ENCODE data around the gene ZNF787. TPM values are rescaled to one million over a fixed set of nuclear protein-coding genes. Genes with fewer than 3 reads are reported as not detected.
A peak's percentile ranks its signal among the peaks of the same experiment; 100 is the strongest.

Gene ZNF787
- total and polyA plus RNA-seq, 2 donors (not counting 3 experiments of a cell fraction or from before 2014, with no cell fraction given), result 11.6 to 32.7 TPM

DNA sequence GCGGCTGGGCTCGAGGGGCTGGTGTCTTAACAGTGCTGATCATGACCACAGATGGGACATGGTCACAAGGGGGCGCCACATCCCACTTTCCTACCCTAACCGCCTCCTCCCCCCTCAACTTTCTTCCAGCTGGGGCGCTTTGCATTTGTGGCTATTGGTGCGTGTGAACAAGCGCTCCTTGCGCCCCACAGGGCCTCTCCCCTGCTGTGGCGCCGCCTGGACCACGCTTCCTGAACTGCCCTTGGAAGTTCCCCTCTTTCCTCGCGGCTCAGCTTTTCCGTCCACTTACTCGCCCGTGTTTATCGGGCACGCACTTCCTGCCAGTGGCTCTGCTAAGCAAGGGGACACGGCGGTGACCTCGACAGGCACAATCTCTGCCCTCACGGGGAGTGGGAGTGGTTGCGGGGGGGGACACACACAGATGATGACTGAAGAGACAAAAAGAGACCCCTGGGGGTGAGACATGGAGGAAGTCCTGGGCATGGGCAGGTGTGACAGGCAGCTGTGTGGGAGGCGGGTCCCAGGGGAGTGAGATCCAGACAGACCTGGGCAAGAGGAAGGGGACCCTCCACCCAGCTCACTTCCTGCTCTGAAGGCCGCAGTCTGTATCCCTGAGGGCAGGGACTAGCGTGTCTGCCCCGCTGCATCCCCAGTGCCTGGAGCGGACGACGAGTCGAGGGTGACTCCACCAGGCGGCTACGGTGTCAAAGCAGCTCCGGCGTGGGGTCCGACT is 40.3 kb downstream of the ZNF787 start:
- H3K9me3 ChIP-seq (replicated peaks; ENCODE audit: control insufficient read depth, insufficient read depth, low read length), result no peaks in the 10 kb centered on the region
- DNase-seq (ENCODE audit: low read depth, low spot score) (peak; percentile 83), FAIRE-seq (peak; percentile 82)
- peak overlapping the region; percentile 24 for H3K9ac ChIP-seq (replicated peaks; ENCODE audit: extremely low read depth, insufficient read depth, low read length)
- H3K9me1 ChIP-seq (replicated peaks; ENCODE audit: control insufficient read depth, extremely low read depth, insufficient read depth, low read length), result no peaks in the 10 kb centered on the region
- H2AFZ ChIP-seq (ENCODE audit: low read depth, low read length), result peak overlapping the region; percentile 78
- peak overlapping the region; percentile 10 to 38 (median 32) for H3K4me3 ChIP-seq (replicated peaks in 1 of 3; ENCODE audit: insufficient read depth in 1 of 3, low read depth in 1 of 3, low read length in 3 of 3)
- no TSS peak for BruUV-seq (replicated peaks)
- intact Hi-C loops (cut with micrococcal nuclease) (loop anchor here (1.0 to 2.0 kb wide), 5 partner anchors 40 to 269 kb away; partner anchors contain the start of gene ZNF787), dilution Hi-C loops (cut with MboI; ENCODE audit: extremely low pct_ligation_motif_present, low sequenced_read_pairs) (no loop called here)
- POLR2A ChIA-PET, result interaction anchor here (1.5 kb wide), 1 partner anchor 40 kb away, joined by 5 read pairs; the partner anchor contains the start of gene ZNF787
- no peak for TF ChIP-seq MYC (IDR thresholded peaks at IDR 0.05; ENCODE audit: low read depth, low read length)
- no peak for TF ChIP-seq GATA2 (IDR thresholded peaks at IDR 0.05; ENCODE audit: insufficient read depth, insufficient read length, low read depth, low read length)
- TF ChIP-seq JUN (IDR thresholded peaks at IDR 0.05; ENCODE audit: borderline replicate concordance, insufficient read depth, insufficient read length, low read depth), result no peak
- TF ChIP-seq, protein P1, sequence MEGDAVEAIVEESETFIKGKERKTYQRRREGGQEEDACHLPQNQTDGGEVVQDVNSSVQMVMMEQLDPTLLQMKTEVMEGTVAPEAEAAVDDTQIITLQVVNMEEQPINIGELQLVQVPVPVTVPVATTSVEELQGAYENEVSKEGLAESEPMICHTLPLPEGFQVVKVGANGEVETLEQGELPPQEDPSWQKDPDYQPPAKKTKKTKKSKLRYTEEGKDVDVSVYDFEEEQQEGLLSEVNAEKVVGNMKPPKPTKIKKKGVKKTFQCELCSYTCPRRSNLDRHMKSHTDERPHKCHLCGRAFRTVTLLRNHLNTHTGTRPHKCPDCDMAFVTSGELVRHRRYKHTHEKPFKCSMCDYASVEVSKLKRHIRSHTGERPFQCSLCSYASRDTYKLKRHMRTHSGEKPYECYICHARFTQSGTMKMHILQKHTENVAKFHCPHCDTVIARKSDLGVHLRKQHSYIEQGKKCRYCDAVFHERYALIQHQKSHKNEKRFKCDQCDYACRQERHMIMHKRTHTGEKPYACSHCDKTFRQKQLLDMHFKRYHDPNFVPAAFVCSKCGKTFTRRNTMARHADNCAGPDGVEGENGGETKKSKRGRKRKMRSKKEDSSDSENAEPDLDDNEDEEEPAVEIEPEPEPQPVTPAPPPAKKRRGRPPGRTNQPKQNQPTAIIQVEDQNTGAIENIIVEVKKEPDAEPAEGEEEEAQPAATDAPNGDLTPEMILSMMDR (IDR thresholded peaks at IDR 0.05; ENCODE audit: extremely low read depth in 1 of 2, insufficient read depth in 1 of 2, low read depth in 1 of 2, low read length in 2 of 2), result peak; percentile 58 to 81
- TF ChIP-seq FOS (IDR thresholded peaks at IDR 0.05; ENCODE audit: borderline replicate concordance, insufficient read depth, low read length), result no peak
- peaks cover 0 to 3% of the 10 kb centered on the region in 2 experiments for H3K36me3 ChIP-seq (ENCODE audit: control insufficient read depth in 2 of 2, extremely low read depth in 1 of 2, insufficient read depth in 2 of 2, low read length in 2 of 2)
- H4K20me1 ChIP-seq (replicated peaks; ENCODE audit: control insufficient read depth, extremely low read depth, insufficient read depth, low read length), result no peaks in the 10 kb centered on the region
- peak overlapping the region; percentile 76 for H3K4me2 ChIP-seq (ENCODE audit: insufficient read depth, low read length)
- no peaks in the 10 kb centered on the region for H3K79me2 ChIP-seq (ENCODE audit: control insufficient read depth, insufficient read depth, low read length)
- CTCF ChIA-PET, result interaction anchor here (0.6 to 9.9 kb wide), 28 partner anchors 9 to 940 kb away, joined by 3 to 328 read pairs (median 4); partner anchors contain the start of genes GALP, ZNF444, ZNF583 and ZNF787
- H3K4me1 ChIP-seq (ENCODE audit: control insufficient read depth, extremely low read depth, insufficient read depth, low read length), result peaks cover 8% of the 10 kb centered on the region
- H3K27ac ChIP-seq (ENCODE audit: insufficient read depth, low read depth, low read length), result no peak overlapping the region
- H3K27me3 ChIP-seq (ENCODE audit: control insufficient read depth in 2 of 2, insufficient read depth in 2 of 2, low read length in 2 of 2), result peaks cover 0 to 3% of the 10 kb centered on the region in 2 experiments

All from endothelial cell of umbilical vein (primary cell).